GM12874 (cell line): Measurements from ENCODE around the gene LRP1.

Experiments used
- TF ChIP-seq, protein P1 (sequence below): IDR thresholded peaks from 2 replicates; pipeline ENCODE4 v1.5.1; 2011; ENCODE audit warnings: low read depth, mild to moderate bottlenecking, control low read depth, low read length, moderate library complexity; ENCODE audit not compliant: insufficient read depth

Gene LRP1

DNA sequence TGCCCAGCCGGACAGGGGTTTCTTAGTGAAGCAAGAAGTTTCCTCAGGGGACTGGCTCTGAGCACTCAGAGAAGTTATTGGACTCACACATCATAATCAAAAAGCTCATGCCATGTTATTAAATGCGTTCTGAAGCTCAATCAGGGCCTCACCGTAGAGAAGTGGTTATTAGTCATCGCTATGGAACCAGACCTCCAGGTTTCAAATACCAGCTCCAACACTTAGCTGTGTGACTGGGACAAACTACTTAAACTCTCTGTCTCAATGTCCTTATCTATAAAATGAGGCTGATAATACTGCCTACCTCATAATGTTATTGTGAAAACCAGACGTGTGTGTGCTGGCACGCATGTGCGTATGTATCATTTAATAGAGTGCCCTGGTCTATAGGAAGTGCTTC is 24.4 kb upstream of the LRP1 start:
- TF ChIP-seq, protein P1, sequence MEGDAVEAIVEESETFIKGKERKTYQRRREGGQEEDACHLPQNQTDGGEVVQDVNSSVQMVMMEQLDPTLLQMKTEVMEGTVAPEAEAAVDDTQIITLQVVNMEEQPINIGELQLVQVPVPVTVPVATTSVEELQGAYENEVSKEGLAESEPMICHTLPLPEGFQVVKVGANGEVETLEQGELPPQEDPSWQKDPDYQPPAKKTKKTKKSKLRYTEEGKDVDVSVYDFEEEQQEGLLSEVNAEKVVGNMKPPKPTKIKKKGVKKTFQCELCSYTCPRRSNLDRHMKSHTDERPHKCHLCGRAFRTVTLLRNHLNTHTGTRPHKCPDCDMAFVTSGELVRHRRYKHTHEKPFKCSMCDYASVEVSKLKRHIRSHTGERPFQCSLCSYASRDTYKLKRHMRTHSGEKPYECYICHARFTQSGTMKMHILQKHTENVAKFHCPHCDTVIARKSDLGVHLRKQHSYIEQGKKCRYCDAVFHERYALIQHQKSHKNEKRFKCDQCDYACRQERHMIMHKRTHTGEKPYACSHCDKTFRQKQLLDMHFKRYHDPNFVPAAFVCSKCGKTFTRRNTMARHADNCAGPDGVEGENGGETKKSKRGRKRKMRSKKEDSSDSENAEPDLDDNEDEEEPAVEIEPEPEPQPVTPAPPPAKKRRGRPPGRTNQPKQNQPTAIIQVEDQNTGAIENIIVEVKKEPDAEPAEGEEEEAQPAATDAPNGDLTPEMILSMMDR = no peak

DNA sequence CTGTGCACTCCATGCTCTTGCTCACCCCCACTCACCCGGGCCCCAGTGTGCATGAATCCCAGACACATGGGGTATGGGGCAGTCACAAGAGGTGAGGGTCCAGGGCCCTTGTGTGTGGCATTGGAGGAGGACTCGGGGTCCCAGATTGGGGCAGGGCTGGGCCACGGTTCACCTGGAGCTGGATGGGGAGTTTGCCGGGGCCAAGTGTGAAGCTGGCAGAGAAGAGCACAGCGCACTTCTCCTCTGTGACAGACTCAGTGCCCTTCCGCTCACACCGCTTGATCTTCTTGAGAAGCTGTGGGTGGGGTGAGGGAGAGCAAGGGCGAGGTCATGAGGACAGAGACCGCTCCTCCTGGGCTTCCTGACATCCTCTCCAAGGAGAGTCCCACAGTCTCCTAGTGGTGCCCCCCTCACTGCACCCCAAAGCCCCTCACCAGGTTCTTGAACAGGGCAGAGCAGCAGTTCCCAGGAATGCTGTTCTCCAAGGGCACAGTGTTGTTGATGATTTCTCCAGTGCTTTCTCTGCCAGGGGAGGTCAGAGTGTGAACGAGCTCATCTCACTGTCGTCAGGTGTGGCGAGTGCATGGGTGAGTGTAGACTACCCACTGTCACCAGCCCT is 23.9 kb upstream of the LRP1 start:
- TF ChIP-seq, protein P1 = no peak

DNA sequence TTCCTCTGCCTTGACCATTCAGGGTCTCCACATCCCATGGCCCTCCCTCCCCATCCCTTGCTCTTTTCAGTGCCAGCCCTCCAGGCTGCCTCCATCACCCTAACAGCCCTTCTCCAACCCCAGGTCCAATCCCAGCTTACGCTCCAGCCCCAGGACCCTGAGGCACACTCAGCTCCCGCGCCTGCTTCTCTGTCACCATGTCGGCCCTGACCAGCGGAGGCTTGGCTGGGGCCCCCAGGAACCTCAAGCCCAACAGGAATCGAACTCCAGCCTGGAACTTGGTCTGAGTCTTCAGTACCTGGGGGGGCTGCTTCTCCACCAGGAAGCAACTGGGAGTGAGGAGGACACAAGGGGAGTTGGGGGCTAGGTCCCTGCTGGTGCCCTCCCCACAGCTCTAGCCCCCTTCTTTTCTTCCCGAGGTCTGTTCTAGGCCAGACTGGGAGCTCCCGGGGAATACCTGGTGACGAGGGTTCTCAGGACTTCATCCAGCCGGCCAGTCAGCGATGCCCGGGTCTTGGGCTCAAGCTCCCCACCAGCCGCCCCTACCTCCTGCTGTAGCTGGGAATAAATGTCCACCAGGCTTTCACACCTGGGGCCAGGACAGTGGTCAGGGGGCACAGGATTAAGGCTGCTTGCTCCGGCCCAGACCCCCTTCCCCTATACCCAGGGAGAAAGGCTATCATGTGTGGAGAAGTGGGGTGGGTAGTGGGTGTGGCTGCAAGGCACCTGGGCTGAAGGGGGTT is 23.1 kb upstream of the LRP1 start:
- TF ChIP-seq, protein P1 = no peak

DNA sequence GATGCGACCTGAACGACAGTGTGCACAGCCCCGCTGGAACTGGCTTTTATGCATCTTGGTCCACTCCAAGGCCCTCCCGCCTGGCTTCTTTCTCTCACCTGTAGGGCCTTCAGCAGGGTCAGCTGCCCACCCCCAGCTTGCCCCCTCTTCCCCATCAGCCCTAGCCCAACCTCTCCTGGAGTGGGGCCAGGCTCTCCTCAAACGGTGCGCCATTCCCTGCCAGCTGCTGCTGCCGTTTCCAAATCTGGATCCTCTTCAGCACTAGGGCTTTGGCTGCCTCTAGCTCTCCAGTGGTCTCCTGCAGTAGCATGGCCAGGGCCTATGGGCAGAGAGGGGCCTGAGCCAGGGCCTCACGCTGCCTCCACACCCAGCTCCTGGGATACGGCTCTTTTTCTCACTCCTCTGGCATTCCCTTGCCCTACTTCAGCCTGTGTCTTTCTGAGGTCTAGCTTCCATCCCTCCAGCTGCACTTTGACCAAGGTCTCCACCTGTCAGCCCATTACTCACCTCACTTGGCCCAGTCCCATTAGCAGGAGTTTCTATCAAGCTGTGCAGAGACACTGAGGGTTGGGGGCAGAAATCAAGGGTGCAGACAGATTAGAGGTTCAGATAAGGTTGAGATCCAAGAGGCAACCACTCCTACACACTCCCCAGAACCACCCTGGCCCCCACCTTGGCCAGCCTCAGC is 22.1 kb upstream of the LRP1 start:
- TF ChIP-seq, protein P1 = no peak

DNA sequence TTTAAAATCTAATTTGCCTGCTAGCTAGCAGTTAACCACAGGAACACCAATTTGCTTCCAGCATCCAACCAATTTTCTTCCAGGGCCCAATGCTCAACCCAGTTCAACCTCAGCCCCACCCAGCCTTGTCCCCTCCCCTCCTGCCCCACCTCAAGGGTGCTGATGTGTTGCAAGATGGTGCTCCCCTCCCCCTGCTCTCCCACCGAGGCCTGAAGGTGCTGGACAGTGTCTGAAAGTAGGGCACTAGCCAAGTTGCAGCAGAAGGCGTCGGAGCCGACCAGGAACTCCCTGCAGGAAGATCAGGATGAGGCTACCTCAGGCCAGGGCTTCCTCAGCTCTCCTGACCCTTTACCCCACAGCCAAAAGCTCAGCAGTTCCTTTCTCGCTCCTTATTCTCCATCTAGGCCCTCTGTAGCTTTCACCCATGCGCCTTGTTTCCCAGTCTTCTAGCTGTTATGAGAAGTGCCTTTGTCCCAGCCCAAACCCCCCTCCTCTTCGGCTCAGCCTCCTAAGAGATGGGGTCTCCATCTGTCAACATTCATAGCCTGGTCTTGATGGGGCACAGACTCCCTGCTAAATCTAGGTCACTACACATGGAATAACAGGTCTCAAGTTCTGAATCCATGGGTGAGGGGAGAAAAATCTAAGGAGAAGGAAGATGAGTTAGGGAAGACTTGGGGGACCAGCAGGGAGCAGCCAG is 20.7 kb upstream of the LRP1 start:
- TF ChIP-seq, protein P1 = no peak

DNA sequence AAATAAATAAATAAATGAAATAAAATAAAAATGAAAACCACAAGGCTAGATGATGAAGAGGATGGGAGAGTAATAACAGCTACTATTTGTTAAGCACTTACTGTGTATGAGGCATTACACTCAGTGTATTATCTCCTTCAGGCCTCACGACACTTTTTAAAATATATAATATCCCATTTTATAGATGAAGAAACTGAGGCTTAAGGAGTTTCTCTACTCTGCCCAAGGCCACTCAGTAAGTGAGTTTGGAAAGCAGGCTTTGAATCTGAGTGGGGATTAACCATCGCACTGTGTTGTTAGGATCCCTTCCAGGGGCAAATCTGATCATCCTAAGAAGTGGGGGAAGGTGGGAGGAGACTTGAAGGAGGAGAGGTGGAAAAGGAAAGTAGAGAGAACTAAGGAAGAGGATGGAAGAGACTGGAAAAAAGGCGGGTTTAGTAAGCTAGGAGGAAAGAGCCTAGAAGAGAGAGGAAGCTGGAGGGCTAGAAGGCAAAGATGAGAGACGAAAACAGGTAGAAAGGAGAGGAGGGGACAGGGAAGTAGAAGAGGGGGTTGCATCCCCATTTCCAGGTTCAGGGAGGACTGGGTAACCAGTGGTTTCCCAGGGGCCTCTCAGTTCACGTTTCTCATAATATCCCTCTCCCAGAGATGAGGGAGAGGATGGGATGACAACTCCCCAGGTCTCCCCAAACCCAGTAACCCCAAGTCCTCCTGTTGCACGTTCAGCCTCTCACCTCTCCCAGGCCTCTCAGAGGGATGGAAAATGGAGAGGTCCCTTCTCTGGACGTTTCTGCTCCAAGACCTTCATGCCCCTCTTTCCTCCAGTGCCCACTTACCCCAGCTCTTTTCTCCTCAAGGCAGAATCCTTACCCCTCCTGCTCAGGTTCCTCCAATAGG is 18.8 kb upstream of the LRP1 start:
- TF ChIP-seq, protein P1 = no peak
